ENCODE data around the gene LCOR.

LCOR gene

DNA sequence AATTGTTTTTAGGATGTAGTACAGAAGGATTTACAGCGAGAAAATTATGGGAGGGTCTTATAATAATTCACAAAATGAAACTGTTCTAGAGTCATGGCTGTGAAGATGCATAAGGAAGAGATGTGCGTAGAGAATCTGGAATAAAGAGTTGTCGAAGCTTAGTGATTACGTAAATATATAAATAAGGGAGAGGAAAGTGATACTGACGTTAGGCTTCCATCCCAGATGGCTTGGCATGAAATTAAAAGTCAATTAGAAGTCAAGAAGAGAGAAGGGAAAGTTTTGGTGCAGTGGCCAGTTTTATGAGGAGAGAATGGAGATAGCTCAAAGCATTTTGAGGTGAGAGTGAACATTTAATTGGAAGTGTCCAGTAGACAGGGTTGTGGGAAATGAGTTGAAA, 85.5 kb downstream of the LCOR start:
- Histone ChIP-seq H3K27me3 (ENCODE audit: control insufficient read depth in 1 of 2, insufficient read depth in 1 of 2, low read length in 2 of 2) (no peaks in the 10 kb centered on the region), H3K79me1 (replicated peaks; ENCODE audit: low read length, poor library complexity, severe bottlenecking) (peaks cover 16% of the 10 kb centered on the region), H3K9ac (ENCODE audit: low read length) (no peak overlapping the region), H4K8ac (ENCODE audit: low read length) (no peak overlapping the region), H2AFZ (ENCODE audit: low read depth, low read length) (no peak overlapping the region), H3K18ac (ENCODE audit: low read depth in 1 of 2, low read length in 2 of 2) (no peak overlapping the region), H3K27ac (ENCODE audit: low read length, poor library complexity, severe bottlenecking) (no peak overlapping the region), H2BK120ac (ENCODE audit: low read depth, low read length) (no peak overlapping the region), H3K9me3 (ENCODE audit: control insufficient read depth, low read length) (no peaks in the 10 kb centered on the region), H3K23ac (ENCODE audit: low read length in 2 of 2) (no peak overlapping the region), H2BK15ac (ENCODE audit: low read depth, poor library complexity, severe bottlenecking) (no peak overlapping the region), H4K91ac (ENCODE audit: low read length) (no peak overlapping the region), H3K36me3 (ENCODE audit: control insufficient read depth in 1 of 2, insufficient read depth in 2 of 2, low read depth in 1 of 2, low read length in 2 of 2) (peaks cover 11 to 24% of the 10 kb centered on the region in 2 experiments), H3K4me3 (ENCODE audit: insufficient read depth in 1 of 2, low read depth in 1 of 2, low read length in 2 of 2) (no peak overlapping the region), H3K4ac (ENCODE audit: low read depth in 1 of 2, low read length in 2 of 2) (no peak overlapping the region), H3K4me1 (ENCODE audit: control insufficient read depth, insufficient read depth, low read depth, low read length) (no peaks in the 10 kb centered on the region), H2BK12ac (ENCODE audit: low read length in 2 of 2) (no peak overlapping the region), H3K14ac (ENCODE audit: low read length in 2 of 2) (no peak overlapping the region), H3K4me2 (ENCODE audit: low read length, poor library complexity, severe bottlenecking) (no peak overlapping the region), H2AK5ac (ENCODE audit: low read length, severe bottlenecking) (no peak overlapping the region), H2BK5ac (ENCODE audit: low read depth, low read length, poor library complexity, severe bottlenecking) (no peak overlapping the region)
- 97% methylated on average over 5 of the region's 5 CpGs for WGBS
- DNase-seq = no peak

DNA sequence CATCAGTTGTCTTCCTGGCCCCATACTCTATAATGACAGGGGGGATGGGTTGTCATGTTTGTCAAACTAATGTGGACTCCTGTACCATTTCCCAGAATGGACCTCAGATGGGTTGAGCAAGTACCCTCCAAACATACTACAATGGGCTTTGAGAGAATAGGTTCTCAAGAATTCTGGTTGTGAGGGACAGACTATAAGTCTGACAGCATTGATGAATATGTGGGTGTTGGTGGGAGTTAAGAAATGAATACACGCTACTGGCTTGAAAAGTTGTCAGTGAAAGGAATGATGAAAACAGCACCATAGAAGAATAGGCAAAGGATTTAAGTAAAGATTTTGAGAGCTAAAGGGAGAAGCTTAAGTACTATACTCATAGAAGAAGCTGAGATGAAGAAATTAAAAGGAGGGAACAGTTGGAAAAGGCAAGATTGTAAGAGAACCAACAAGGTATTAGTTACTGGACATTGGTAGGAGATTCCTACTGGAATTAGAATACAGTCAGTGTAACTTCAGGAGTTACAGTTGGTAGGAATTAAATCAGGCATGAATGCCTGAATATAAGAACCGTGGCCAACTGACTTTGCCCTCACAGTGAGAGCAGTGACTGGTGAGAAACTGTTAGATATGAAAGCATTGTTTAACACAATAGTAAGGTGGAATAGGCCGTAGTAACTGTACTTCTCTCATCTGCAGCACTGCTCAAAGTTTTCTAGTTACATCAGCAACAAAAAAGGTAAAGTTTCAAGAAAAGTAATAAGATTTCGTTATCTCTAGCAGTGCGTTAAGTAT, 86.3 kb downstream of the LCOR start:
- no peak overlapping the region for H2BK15ac ChIP-seq (ENCODE audit: low read depth, poor library complexity, severe bottlenecking)
- no peak overlapping the region for H4K8ac ChIP-seq (ENCODE audit: low read length)
- H2AFZ ChIP-seq (ENCODE audit: low read depth, low read length) = no peak overlapping the region
- peaks cover 16% of the 10 kb centered on the region for H3K79me1 ChIP-seq (replicated peaks; ENCODE audit: low read length, poor library complexity, severe bottlenecking)
- no peak overlapping the region for H2AK5ac ChIP-seq (ENCODE audit: low read length, severe bottlenecking)
- no peaks in the 10 kb centered on the region for H3K27me3 ChIP-seq (ENCODE audit: control insufficient read depth in 1 of 2, insufficient read depth in 1 of 2, low read length in 2 of 2)
- no peak overlapping the region for H3K4ac ChIP-seq (ENCODE audit: low read depth in 1 of 2, low read length in 2 of 2)
- no peaks in the 10 kb centered on the region for H3K9me3 ChIP-seq (ENCODE audit: control insufficient read depth, low read length)
- H3K18ac ChIP-seq (ENCODE audit: low read depth in 1 of 2, low read length in 2 of 2) = no peak overlapping the region
- no peak overlapping the region for H3K14ac ChIP-seq (ENCODE audit: low read length in 2 of 2)
- H3K27ac ChIP-seq (ENCODE audit: low read length, poor library complexity, severe bottlenecking) = no peak overlapping the region
- no peak overlapping the region for H3K4me2 ChIP-seq (ENCODE audit: low read length, poor library complexity, severe bottlenecking)
- no peak overlapping the region for H4K91ac ChIP-seq (ENCODE audit: low read length)
- H3K4me1 ChIP-seq (ENCODE audit: control insufficient read depth, insufficient read depth, low read depth, low read length) = no peaks in the 10 kb centered on the region
- no peak overlapping the region for H2BK5ac ChIP-seq (ENCODE audit: low read depth, low read length, poor library complexity, severe bottlenecking)
- no peak for DNase-seq
- H3K9ac ChIP-seq (ENCODE audit: low read length) = no peak overlapping the region
- H2BK120ac ChIP-seq (ENCODE audit: low read depth, low read length) = no peak overlapping the region
- H3K23ac ChIP-seq (ENCODE audit: low read length in 2 of 2) = no peak overlapping the region
- WGBS = 99% methylated on average over 2 of the region's 5 CpGs
- peaks cover 11 to 24% of the 10 kb centered on the region in 2 experiments for H3K36me3 ChIP-seq (ENCODE audit: control insufficient read depth in 1 of 2, insufficient read depth in 2 of 2, low read depth in 1 of 2, low read length in 2 of 2)
- no peak overlapping the region for H2BK12ac ChIP-seq (ENCODE audit: low read length in 2 of 2)
- no peak overlapping the region for H3K4me3 ChIP-seq (ENCODE audit: insufficient read depth in 1 of 2, low read depth in 1 of 2, low read length in 2 of 2)

DNA sequence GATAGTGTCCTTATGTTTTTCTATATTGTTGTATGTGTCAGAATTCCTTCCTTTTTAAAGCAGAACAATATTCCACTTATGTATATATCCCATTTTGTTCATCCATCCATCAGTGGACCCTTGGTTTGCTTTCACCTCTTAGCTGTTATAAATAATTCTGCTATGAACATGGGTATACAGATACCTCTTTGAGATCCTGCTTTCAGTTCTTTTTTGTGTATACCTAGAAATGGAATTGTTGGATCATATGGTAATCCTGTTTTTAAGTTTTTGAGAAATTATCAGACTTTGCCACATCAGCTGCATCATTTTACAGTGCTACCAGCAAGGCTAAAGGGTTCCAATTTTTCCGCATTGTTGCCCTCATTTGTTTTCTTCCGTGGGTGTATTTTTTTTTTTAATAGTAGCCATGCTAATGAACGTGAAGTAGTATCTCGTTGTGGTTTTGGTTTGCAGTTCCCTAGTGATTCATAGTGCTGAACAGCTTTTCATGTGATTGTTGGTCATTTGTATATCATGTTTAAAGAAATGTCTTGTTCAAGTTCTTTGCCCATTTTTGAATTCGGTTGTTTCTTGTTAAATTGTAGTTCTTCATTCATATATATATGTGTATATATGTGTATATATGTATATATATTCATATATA, 87.8 kb downstream of the LCOR start:
- no peak overlapping the region for H3K23ac ChIP-seq (ENCODE audit: low read length in 2 of 2)

DNA sequence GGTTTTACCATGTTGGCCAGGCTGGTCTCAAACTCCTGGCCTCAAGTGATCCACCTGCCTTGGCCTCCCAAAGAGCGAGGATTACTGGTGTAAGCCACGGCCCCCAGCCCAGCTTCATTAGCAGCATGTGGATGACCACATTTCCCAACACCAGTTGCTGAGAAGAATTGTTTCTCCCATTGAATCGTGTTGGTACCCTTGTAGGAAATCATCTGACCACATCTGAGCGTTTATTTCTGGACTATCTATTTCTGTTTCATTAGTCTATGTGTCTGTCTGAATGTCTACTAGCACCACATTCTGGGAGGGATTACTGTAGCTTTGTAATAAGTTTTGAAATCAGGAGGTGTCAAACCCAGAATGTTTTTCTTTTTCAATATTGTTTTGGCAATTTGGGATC, 89.6 kb downstream of the LCOR start:
- Histone ChIP-seq H2BK15ac (ENCODE audit: low read depth, poor library complexity, severe bottlenecking) (no peak overlapping the region), H2AK5ac (ENCODE audit: low read length, severe bottlenecking) (no peak overlapping the region), H4K91ac (ENCODE audit: low read length) (no peak overlapping the region), H2BK5ac (ENCODE audit: low read depth, low read length, poor library complexity, severe bottlenecking) (no peak overlapping the region), H3K18ac (ENCODE audit: low read depth in 1 of 2, low read length in 2 of 2) (no peak overlapping the region), H3K4ac (ENCODE audit: low read depth in 1 of 2, low read length in 2 of 2) (no peak overlapping the region), H3K27ac (ENCODE audit: low read length, poor library complexity, severe bottlenecking) (no peak overlapping the region), H3K9me3 (ENCODE audit: control insufficient read depth, low read length) (no peaks in the 10 kb centered on the region), H2BK12ac (ENCODE audit: low read length in 2 of 2) (no peak overlapping the region), H3K4me2 (ENCODE audit: low read length, poor library complexity, severe bottlenecking) (no peak overlapping the region), H3K36me3 (ENCODE audit: control insufficient read depth in 1 of 2, insufficient read depth in 2 of 2, low read depth in 1 of 2, low read length in 2 of 2) (peaks cover 12 to 18% of the 10 kb centered on the region in 2 experiments), H4K8ac (ENCODE audit: low read length) (no peak overlapping the region), H3K27me3 (ENCODE audit: control insufficient read depth in 1 of 2, insufficient read depth in 1 of 2, low read length in 2 of 2) (no peaks in the 10 kb centered on the region), H3K4me3 (ENCODE audit: insufficient read depth in 1 of 2, low read depth in 1 of 2, low read length in 2 of 2) (no peak overlapping the region), H2AFZ (ENCODE audit: low read depth, low read length) (no peak overlapping the region), H3K4me1 (ENCODE audit: control insufficient read depth, insufficient read depth, low read depth, low read length) (peaks cover 2% of the 10 kb centered on the region), H3K9ac (ENCODE audit: low read length) (no peak overlapping the region), H3K23ac (ENCODE audit: low read length in 2 of 2) (no peak overlapping the region), H2BK120ac (ENCODE audit: low read depth, low read length) (no peak overlapping the region), H3K14ac (ENCODE audit: low read length in 2 of 2) (no peak overlapping the region), H3K79me1 (replicated peaks; ENCODE audit: low read length, poor library complexity, severe bottlenecking) (peaks cover 15% of the 10 kb centered on the region)
- no peak for DNase-seq
- 97% methylated on average over 2 of the region's 4 CpGs for WGBS

More for the DNA sequence above, 87.8 kb downstream of the LCOR start:
- peaks cover 14% of the 10 kb centered on the region for H3K79me1 ChIP-seq (replicated peaks; ENCODE audit: low read length, poor library complexity, severe bottlenecking)
- H3K14ac ChIP-seq (ENCODE audit: low read length in 2 of 2) = no peak overlapping the region
- no peak for DNase-seq
- no peak overlapping the region for H3K27ac ChIP-seq (ENCODE audit: low read length, poor library complexity, severe bottlenecking)
- H2AFZ ChIP-seq (ENCODE audit: low read depth, low read length) = no peak overlapping the region
- no peak overlapping the region for H4K91ac ChIP-seq (ENCODE audit: low read length)
- H3K27me3 ChIP-seq (ENCODE audit: control insufficient read depth in 1 of 2, insufficient read depth in 1 of 2, low read length in 2 of 2) = no peaks in the 10 kb centered on the region
- H3K4me2 ChIP-seq (ENCODE audit: low read length, poor library complexity, severe bottlenecking) = no peak overlapping the region
- H3K18ac ChIP-seq (ENCODE audit: low read depth in 1 of 2, low read length in 2 of 2) = no peak overlapping the region
- H4K8ac ChIP-seq (ENCODE audit: low read length) = no peak overlapping the region
- H2AK5ac ChIP-seq (ENCODE audit: low read length, severe bottlenecking) = no peak overlapping the region
- H2BK12ac ChIP-seq (ENCODE audit: low read length in 2 of 2) = no peak overlapping the region
- 92% methylated on average over 4 of the region's 5 CpGs for WGBS
- peaks cover 15 to 24% of the 10 kb centered on the region in 2 experiments for H3K36me3 ChIP-seq (ENCODE audit: control insufficient read depth in 1 of 2, insufficient read depth in 2 of 2, low read depth in 1 of 2, low read length in 2 of 2)
- no peaks in the 10 kb centered on the region for H3K9me3 ChIP-seq (ENCODE audit: control insufficient read depth, low read length)
- H2BK5ac ChIP-seq (ENCODE audit: low read depth, low read length, poor library complexity, severe bottlenecking) = no peak overlapping the region
- no peak overlapping the region for H3K9ac ChIP-seq (ENCODE audit: low read length)
- H3K4ac ChIP-seq (ENCODE audit: low read depth in 1 of 2, low read length in 2 of 2) = no peak overlapping the region
- no peak overlapping the region for H3K4me3 ChIP-seq (ENCODE audit: insufficient read depth in 1 of 2, low read depth in 1 of 2, low read length in 2 of 2)
- H2BK15ac ChIP-seq (ENCODE audit: low read depth, poor library complexity, severe bottlenecking) = no peak overlapping the region
- no peak overlapping the region for H2BK120ac ChIP-seq (ENCODE audit: low read depth, low read length)
- peaks cover 2% of the 10 kb centered on the region for H3K4me1 ChIP-seq (ENCODE audit: control insufficient read depth, insufficient read depth, low read depth, low read length)
